ENCODE data around the gene KLHDC8B.
"Not testable (repeated sequence)": the region's sequence is repeated elsewhere in the genome, so short reads cannot be mapped to it uniquely, and the experiment has no call there.

Gene KLHDC8B

GRCh38 chr3:49181351-49181750 lies 10.0 kb downstream of the KLHDC8B start:
- in situ Hi-C loops (cut with MboI; ENCODE audit: low sequenced_read_pairs): no loop called here

DNA sequence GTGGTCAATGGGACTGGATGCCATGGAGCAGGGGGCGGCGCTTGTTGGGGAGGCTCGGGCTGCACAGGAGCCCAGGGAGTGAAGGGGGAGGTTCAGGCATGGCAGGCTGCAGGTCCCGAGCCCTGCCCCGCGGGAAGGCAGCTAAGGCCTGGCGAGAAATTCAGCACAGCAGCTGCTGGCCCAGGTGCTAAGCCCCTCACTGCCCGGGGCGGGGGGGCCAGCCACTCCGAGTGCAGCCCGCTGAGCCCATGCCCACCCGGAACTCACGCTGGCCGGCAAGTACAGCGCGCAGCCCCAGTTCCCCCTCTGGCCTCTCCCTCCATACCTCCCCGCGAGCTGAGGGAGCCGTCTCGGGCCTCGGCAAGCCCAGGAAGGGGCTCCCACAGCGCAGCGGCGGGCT lies 11.3 kb downstream of the KLHDC8B start:
- in situ Hi-C loops (cut with MboI; ENCODE audit: low sequenced_read_pairs): no loop called here

GRCh38 chr3:49183873-49184272 lies 12.5 kb downstream of the KLHDC8B start:
- in situ Hi-C loops (cut with MboI; ENCODE audit: low sequenced_read_pairs): no loop called here

DNA sequence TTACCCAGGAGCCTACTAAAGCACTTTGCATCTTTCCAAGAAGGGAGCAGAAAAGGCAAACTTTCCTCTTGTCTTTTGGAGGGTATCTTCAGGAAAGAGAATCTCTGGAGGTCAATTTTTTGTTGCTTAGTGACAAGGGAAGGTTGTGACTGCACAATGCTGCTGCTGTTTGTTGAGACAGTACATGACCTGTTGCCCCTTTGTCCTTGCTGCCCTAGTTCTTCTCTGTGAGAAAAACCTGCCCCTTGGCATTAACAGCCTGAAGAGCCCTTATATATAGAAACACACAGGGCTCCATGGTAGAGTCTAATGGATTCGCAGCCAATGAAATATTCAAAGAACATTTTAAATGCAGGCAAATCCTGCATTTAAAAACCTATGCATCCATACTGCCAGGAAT lies 20.3 kb downstream of the KLHDC8B start:
- in situ Hi-C loops (cut with MboI; ENCODE audit: low sequenced_read_pairs): no loop called here

- in situ Hi-C loops (cut with MboI; ENCODE audit: low sequenced_read_pairs): no loop called here
Observed at GRCh38 chr3:49198161-49198560, 26.8 kb downstream of the KLHDC8B start.

DNA sequence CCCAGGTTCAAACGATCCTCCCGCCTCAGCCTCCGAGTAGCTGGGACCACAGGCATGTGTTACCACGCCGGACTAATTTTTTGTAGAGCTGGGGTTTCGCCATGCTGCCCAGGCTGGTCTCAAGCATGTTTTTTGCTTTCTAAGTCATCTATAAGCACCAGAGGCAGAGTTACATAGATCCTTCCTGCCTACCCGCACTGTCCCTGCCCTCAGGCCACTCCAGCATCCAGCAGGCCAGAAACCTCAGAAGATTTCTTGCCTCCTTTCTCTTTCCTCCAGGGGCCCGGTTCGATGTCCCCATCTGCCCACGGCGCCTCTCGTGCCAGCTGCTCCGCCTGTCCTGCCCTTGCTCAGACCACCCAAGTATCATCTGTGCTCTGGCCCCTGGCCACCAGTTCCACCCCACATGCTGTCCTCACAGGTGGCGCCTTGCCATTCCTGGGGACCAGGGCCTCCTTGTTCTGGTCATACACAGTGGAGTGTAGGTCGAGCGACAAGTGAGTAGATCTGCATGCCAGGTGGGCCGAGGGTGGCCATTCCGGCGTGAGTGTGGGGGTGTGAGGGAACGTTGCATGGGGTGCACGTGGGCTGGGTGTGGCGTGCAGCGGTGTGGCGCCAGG lies 27.3 kb downstream of the KLHDC8B start:
- in situ Hi-C loops (cut with MboI; ENCODE audit: low sequenced_read_pairs): no loop called here

GRCh38 chr3:49199239-49199899 lies 28.0 kb downstream of the KLHDC8B start:
- in situ Hi-C loops (cut with MboI; ENCODE audit: low sequenced_read_pairs): no loop called here

DNA sequence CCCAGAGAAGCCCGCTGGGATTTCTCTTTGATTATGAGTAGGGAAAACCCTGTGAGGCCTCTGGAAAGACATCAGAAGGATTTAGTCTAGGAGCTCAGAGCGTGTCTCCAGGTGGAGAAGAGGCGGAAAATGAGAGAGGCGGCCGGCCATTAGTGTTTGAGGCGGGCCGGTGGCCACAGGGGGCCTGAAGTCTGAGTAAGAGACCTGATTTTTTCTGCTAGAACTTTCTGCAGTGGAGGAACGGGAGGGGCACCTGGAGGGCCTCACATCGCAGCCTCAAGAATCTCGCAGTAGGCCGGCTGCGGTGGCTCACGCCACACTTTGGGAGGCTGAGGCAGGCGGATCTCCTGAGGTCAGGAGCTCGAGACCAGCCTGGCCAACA lies 28.5 kb downstream of the KLHDC8B start:
- in situ Hi-C loops (cut with MboI; ENCODE audit: low sequenced_read_pairs): no loop called here

- in situ Hi-C loops (cut with MboI; ENCODE audit: low sequenced_read_pairs): no loop called here
Observed at GRCh38 chr3:49213541-49213943, 42.1 kb downstream of the KLHDC8B start.

DNA sequence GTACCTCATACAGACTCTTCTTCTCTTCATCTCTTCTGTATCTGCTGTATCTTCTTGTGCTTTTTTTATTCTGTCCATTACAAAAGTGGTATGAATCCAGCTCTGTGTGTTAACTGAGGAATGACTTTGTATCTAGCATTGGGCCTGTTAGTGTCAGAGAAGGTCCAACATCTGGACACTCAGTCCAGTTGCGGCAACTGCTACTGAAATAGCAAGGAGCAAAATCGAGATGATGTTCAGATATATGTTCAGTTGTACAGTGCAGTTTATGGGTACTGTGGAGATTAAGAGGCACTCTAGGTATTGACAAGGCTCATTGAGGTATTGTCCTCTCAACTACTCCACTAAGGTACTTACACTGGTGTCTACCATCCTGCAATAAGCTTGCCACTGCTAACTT lies 42.6 kb downstream of the KLHDC8B start:
- in situ Hi-C loops (cut with MboI; ENCODE audit: low sequenced_read_pairs): no loop called here

GRCh38 chr3:49216687-49217086 lies 45.3 kb downstream of the KLHDC8B start:
- in situ Hi-C loops (cut with MboI; ENCODE audit: low sequenced_read_pairs): not testable (repeated sequence)

DNA sequence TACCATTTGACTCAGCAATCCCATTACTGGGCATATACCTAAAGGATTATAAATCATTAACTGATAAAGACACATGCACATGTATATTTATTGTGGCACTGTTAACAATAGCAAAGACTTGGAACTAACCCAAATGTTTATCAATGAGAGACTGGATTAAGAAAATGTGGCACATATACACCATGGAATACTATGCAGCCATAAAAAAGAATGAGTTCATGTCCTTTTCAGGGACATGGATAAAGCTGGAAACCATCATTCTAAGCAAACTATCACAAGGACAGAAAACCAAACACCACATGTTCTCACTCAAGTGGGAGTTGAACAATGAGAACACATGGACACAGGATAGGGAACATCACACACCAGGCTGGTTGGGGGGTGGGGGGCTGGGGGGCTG lies 45.7 kb downstream of the KLHDC8B start:
- in situ Hi-C loops (cut with MboI; ENCODE audit: low sequenced_read_pairs): not testable (repeated sequence)

DNA sequence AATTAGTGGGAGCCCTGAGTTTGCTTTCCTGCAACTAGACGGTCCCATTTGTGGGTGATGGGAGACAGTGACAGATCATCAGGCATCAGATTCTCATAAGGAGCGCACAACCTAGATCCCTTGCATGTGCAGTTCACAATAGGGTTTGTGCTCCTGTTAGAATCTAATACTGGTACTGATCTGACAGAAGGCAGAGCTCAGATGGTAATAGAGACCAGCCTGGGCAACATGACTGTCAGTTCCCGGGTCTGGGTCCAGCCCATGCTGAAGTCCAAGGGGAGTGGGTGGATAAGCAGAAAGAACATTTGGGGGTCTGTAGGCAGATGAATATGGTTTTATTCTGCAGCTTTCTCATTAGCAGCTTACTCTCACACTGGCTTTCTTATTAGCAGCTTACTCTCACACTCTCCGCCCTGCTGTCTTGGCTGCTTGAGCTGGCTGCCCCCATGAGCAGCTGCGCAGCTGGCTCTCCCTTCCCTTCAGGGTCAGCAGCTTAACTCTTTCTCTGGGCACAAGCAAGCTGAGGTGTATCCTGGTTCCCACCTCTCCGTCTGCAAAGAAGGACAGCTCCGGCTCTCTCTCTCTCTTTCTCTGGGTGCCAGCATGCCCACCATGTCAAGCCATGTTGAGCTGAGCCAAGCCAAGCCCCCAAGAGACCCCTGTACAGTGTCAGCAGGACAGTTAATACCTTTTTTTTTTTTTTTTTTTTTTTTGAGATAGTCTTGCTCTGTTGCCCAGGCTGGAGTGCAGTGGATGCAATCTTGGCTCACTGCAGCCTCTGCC lies 46.5 kb downstream of the KLHDC8B start:
- in situ Hi-C loops (cut with MboI; ENCODE audit: low sequenced_read_pairs): no loop called here

DNA sequence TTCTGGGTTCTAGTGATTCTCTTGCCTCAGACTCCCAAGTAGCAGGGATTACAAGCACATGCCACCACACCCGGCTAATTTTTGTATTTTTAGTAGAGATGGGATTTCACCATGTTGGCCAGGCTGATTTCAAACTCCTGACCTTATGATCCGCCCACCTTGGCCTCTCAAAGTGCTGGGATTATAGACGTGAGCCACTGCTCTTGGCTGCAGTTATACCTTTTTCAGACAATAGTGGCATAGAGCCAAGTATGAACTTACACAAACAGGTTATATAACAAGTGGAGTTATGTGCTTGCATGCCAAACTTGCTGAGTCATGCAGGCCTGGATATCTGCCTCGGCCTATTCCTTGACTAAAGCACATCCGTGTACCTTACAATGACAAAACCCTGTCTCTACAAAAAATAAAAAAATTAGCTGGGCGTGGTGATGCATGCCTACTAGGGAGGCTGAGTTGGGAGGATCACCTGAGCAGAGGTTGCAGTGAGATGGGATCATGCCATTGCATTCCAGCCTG lies 47.1 kb downstream of the KLHDC8B start:
- in situ Hi-C loops (cut with MboI; ENCODE audit: low sequenced_read_pairs): not testable (repeated sequence)

DNA sequence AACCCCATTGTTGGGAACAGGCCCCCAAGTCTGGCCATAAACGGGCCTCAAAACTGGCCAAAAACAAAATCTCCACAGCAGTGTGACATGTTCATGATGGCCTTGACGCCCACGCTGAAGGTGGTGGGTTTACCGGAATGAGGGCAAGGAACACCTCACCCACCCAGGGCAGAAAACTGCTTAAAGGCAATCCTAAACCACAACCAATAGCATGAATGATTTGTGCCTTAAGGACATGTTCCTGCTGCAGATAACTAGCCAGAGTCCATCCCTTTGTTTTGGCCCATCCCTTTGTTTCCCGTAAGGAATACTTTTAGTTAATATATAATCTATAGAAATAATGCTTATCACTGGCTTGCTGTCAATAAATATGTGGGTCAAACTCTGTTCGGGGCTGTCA lies 47.7 kb downstream of the KLHDC8B start:
- in situ Hi-C loops (cut with MboI; ENCODE audit: low sequenced_read_pairs): no loop called here

- in situ Hi-C loops (cut with MboI; ENCODE audit: low sequenced_read_pairs): not testable (repeated sequence)
Observed at GRCh38 chr3:49220985-49221563, 49.7 kb downstream of the KLHDC8B start.

DNA sequence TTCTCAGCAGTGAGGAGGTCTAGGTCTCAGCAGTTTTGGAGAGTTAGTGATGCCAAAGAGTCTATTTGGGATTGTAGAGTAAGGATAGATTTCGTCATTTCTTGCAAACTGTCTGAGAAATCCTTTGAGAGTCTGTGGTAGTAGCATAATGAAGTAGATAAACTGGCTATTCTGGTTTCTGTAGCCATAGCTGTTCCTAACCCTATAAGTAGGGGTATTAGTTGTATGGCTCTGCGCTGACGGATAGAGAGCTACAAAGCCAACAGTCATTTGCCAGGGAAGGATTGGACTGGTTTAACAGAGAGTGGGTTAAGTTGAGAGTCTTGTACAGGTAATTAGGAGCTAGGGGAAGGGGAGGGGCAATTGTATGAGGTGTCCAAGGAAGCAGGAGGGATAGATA lies 50.6 kb downstream of the KLHDC8B start:
- in situ Hi-C loops (cut with MboI; ENCODE audit: low sequenced_read_pairs): no loop called here
